GM19328 (cell line): Measurements from ENCODE around the gene TMEM178A.
A peak's percentile ranks its signal among the peaks of the same experiment; 100 is the strongest.
"Not testable (repeated sequence)": the region's sequence is repeated elsewhere in the genome, so short reads cannot be mapped to it uniquely, and the experiment has no call there.

Source experiments
- ATAC-seq: cut with Tn5 transposase; IDR thresholded peaks from one replicate; pipeline ENCODE4 v1.9.1; 2021; ENCODE audit warnings: mild to moderate bottlenecking, moderate library complexity; ENCODE audit not compliant: unreplicated experiment

Gene TMEM178A

GRCh38 chr2:39708003-39708402 lies 42.3 kb downstream of the TMEM178A start:
- ATAC-seq: no peak

GRCh38 chr2:39710807-39711206 lies 45.1 kb downstream of the TMEM178A start:
- ATAC-seq: no peak

- no peak for ATAC-seq
These were observed 47.2 kb downstream of the TMEM178A start for GRCh38 chr2:39712953-39713352.

GRCh38 chr2:39715095-39715494 lies 49.4 kb downstream of the TMEM178A start:
- no peak for ATAC-seq

- no peak for ATAC-seq
These were observed 50.1 kb downstream of the TMEM178A start for GRCh38 chr2:39715822-39716221.

GRCh38 chr2:39717067-39717466 lies 51.4 kb downstream of the TMEM178A start:
- ATAC-seq: no peak

- ATAC-seq: no peak
These were observed 52.8 kb downstream of the TMEM178A start for GRCh38 chr2:39718483-39718882.

- ATAC-seq: no peak
These were observed 53.6 kb downstream of the TMEM178A start for GRCh38 chr2:39719317-39719716.

GRCh38 chr2:39720970-39721369 lies 55.3 kb downstream of the TMEM178A start:
- ATAC-seq: no peak

GRCh38 chr2:39723497-39723896 lies 57.8 kb downstream of the TMEM178A start:
- no peak for ATAC-seq

GRCh38 chr2:39723946-39724827 lies 58.5 kb downstream of the TMEM178A start:
- ATAC-seq: no peak

- ATAC-seq: no peak
These were observed 59.1 kb downstream of the TMEM178A start for GRCh38 chr2:39724828-39725144.

GRCh38 chr2:39725401-39725800 lies 59.7 kb downstream of the TMEM178A start:
- no peak for ATAC-seq

- not testable (repeated sequence) for ATAC-seq
These were observed 62.4 kb downstream of the TMEM178A start for GRCh38 chr2:39728085-39728484.

- ATAC-seq: no peak
These were observed 63.2 kb downstream of the TMEM178A start for GRCh38 chr2:39728941-39729351.

- no peak for ATAC-seq
These were observed 64.6 kb downstream of the TMEM178A start for GRCh38 chr2:39730276-39730675.

GRCh38 chr2:39730685-39731302 lies 65.1 kb downstream of the TMEM178A start:
- ATAC-seq: peak; percentile 39

GRCh38 chr2:39731546-39731945 lies 65.8 kb downstream of the TMEM178A start:
- ATAC-seq: no peak

- no peak for ATAC-seq
These were observed 66.8 kb downstream of the TMEM178A start for GRCh38 chr2:39732482-39732881.

- no peak for ATAC-seq
These were observed 67.5 kb downstream of the TMEM178A start for GRCh38 chr2:39733070-39733674.

- ATAC-seq: no peak
These were observed 68.7 kb downstream of the TMEM178A start for GRCh38 chr2:39734445-39734844.

- no peak for ATAC-seq
These were observed 69.9 kb downstream of the TMEM178A start for GRCh38 chr2:39735648-39736047.
